HepG2 (cell line): ENCODE results near the gene TMEM44. TPM values are rescaled to one million over a fixed set of nuclear protein-coding genes. Genes with fewer than 3 reads are reported as not detected.

ENCODE experiments used
- CBX5 ChIP-seq: sonication (generic); formaldehyde crosslinking; IDR thresholded peaks from 2 replicates; pipeline ENCODE4 v1.4.0; 2020; ENCODE audit warnings: missing genetic modification reagents, borderline replicate concordance
- DBP ChIP-seq: sonication (generic); formaldehyde crosslinking; IDR thresholded peaks from 2 replicates; pipeline ENCODE4 v1.4.0; 2020; ENCODE audit warnings: missing genetic modification reagents; ENCODE audit errors: not compliant biosample characterization
- ETV6 ChIP-seq: sonication (generic); formaldehyde crosslinking; conservative IDR thresholded peaks from 2 replicates; pipeline ENCODE4 v1.4.0; 2020; ENCODE audit warnings: missing genetic modification reagents
- ISL2 ChIP-seq: sonication (generic); formaldehyde crosslinking; IDR thresholded peaks from 2 replicates; pipeline ENCODE4 v1.5.0; 2020; ENCODE audit warnings: missing genetic modification reagents
- MAX ChIP-seq: IDR thresholded peaks from 2 replicates; pipeline ENCODE4 v1.6.1; 2012; ENCODE audit warnings: inconsistent platforms
- MEF2D ChIP-seq: sonication (generic); formaldehyde crosslinking; IDR thresholded peaks from 2 replicates; pipeline ENCODE4 v1.5.1; 2020; ENCODE audit warnings: mild to moderate bottlenecking, missing genetic modification reagents
- NFE2L2 ChIP-seq: fragments of 150-350 bp; IDR thresholded peaks from 2 replicates; pipeline ENCODE4 v1.6.1; 2014; ENCODE audit warnings: low read length
- RAD21 ChIP-seq: fragments of 450-650 bp; formaldehyde crosslinking; IDR thresholded peaks from 2 replicates; pipeline ENCODE4 v1.5.0; 2020; ENCODE audit warnings: mild to moderate bottlenecking
- RBM22 ChIP-seq: fragments of 200-400 bp; formaldehyde crosslinking; optimal IDR thresholded peaks from 2 replicates; pipeline ENCODE3; 2017; ENCODE audit warnings: mild to moderate bottlenecking, low read length, moderate library complexity
- SIN3B ChIP-seq: fragments of 150-350 bp; IDR thresholded peaks from 2 replicates; pipeline ENCODE4 v1.6.1; 2014; ENCODE audit warnings: low read length
- SMC3 ChIP-seq: IDR thresholded peaks from 2 replicates; pipeline ENCODE4 v1.6.1; 2011; ENCODE audit warnings: low read length, improper control_type of control experiment
- ZNF20 ChIP-seq: sonication (generic); formaldehyde crosslinking; IDR thresholded peaks from 2 replicates; pipeline ENCODE4 v1.4.0; 2020; ENCODE audit warnings: mild to moderate bottlenecking, moderate library complexity, missing genetic modification reagents
- ZNF205 ChIP-seq: IDR thresholded peaks from 2 replicates; pipeline ENCODE4 v1.6.1; 2018; ENCODE audit warnings: missing biosample characterization, missing genetic modification reagents
- ZNF431 ChIP-seq: sonication (generic); formaldehyde crosslinking; IDR thresholded peaks from 2 replicates; pipeline ENCODE4 v1.9.0; 2022; ENCODE audit warnings: missing genetic modification reagents, low read depth, mild to moderate bottlenecking, borderline replicate concordance
- ZNF646 ChIP-seq: sonication (generic); formaldehyde crosslinking; IDR thresholded peaks from 2 replicates; pipeline ENCODE4 v1.9.0; 2021; ENCODE audit warnings: mild to moderate bottlenecking, missing genetic modification reagents
- ZNF713 ChIP-seq: sonication (generic); formaldehyde crosslinking; IDR thresholded peaks from 2 replicates; pipeline ENCODE4 v1.4.0; 2020; ENCODE audit warnings: mild to moderate bottlenecking, missing genetic modification reagents
- ZNF792 ChIP-seq: IDR thresholded peaks from 2 replicates; pipeline ENCODE4 v1.6.1; 2016
- polyA plus RNA-seq, 8 experiments: library from polyadenylated mRNA; depleted of rRNA in 3 of 8; stranded (reverse) in 7 of 8; unstranded in 1 of 8; fragments of >200 nt; fragmentation: Illumina TruSeq in 4 of 8; extraction: Trizol in 4 of 8; gene quantifications; 2 replicates each; pipeline versions ENCODE4 v1.2.1 to v1.2.3, GENCODE V29; 2011 to 2016; ENCODE audit warnings: low read depth in 4 of 8, missing spikeins in 1 of 8, mixed read lengths in 1 of 8; ENCODE audit not compliant: insufficient read depth in 1 of 8
- total RNA-seq, 5 experiments: library from RNA; depleted of rRNA; stranded (reverse); fragments of >200 nt; fragmentation: Illumina TruSeq; extraction: Trizol; gene quantifications; 2 replicates each; pipeline ENCODE4 v1.2.3, GENCODE V29; 2016; ENCODE audit warnings: low read depth in 1 of 5
- TF ChIP-seq, protein P1 (sequence below): sonication (generic); formaldehyde crosslinking; IDR thresholded peaks from 2 replicates; pipeline ENCODE4 v1.4.0; 2020; ENCODE audit warnings: missing genetic modification reagents
- TF ChIP-seq, protein P2 (sequence below): sonication (generic); formaldehyde crosslinking; conservative IDR thresholded peaks from 2 replicates; pipeline ENCODE4 v1.4.0; 2020; ENCODE audit warnings: missing genetic modification reagents
- TF ChIP-seq, protein P3 (sequence below): sonication (generic); formaldehyde crosslinking; IDR thresholded peaks from 2 replicates; pipeline ENCODE4 v1.5.0; 2020; ENCODE audit warnings: mild to moderate bottlenecking, low read depth, missing genetic modification reagents, borderline replicate concordance

The TMEM44 gene
- total and polyA plus RNA-seq, 2 of the 13 experiments (the other 11 are each of a cell fraction or from before 2014, with no cell fraction given), result 7.3 to 13.8 TPM

DNA sequence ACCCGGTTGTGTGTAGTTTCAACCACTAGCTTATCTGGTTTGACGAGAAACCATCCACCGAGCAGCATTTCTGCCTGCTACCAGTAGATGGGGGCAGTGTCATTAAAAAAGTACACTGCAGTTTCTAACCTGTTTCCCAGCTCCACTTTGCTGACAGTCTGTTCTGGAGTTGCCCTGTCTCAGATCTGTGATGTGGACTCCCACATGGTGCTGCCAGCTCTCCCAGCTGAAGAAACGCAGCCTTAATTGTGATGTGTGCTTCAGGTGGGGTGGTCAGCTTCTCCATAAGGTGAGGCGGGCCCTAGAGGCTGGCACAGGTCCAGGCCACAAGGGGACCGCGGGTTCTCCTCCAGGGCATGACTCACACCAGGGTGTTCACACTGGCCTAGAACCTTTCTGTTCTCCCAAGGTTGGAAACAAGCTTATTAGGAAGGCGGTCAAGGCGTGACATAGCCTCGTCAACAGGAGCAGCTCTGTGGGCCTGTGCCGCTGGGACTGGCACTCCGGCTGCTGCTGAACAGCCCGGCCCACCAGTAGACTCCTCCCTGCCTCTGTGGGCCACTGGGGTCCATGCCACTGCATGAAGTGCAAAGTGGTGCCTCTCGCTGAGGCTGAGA is 49.6 kb upstream of the TMEM44 start (continued):
- TF ChIP-seq DBP (CRISPR knock-in tag), result no peak
- TF ChIP-seq SIN3B, result no peak
- peak; percentile 66; the same call in 1 of the 2 replicates for TF ChIP-seq ZNF713 (CRISPR knock-in tag)
- no peak for TF ChIP-seq MAX
- peak; percentile 94 for TF ChIP-seq SMC3
- TF ChIP-seq RAD21 (CRISPR knock-in tag), result peak; percentile 93
- TF ChIP-seq ZNF205, result no peak
- no peak for TF ChIP-seq MEF2D (CRISPR knock-in tag)
- no peak for TF ChIP-seq NFE2L2
- TF ChIP-seq ETV6 (CRISPR knock-in tag), result no peak; the same call in 1 of the 2 replicates
- no peak for TF ChIP-seq ZNF646 (CRISPR knock-in tag)
- TF ChIP-seq ISL2 (CRISPR knock-in tag), result peak; percentile 38; the same call in 1 of the 2 replicates
- TF ChIP-seq, protein P1, sequence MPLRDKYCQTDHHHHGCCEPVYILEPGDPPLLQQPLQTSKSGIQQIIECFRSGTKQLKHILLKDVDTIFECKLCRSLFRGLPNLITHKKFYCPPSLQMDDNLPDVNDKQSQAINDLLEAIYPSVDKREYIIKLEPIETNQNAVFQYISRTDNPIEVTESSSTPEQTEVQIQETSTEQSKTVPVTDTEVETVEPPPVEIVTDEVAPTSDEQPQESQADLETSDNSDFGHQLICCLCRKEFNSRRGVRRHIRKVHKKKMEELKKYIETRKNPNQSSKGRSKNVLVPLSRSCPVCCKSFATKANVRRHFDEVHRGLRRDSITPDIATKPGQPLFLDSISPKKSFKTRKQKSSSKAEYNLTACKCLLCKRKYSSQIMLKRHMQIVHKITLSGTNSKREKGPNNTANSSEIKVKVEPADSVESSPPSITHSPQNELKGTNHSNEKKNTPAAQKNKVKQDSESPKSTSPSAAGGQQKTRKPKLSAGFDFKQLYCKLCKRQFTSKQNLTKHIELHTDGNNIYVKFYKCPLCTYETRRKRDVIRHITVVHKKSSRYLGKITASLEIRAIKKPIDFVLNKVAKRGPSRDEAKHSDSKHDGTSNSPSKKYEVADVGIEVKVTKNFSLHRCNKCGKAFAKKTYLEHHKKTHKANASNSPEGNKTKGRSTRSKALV (CRISPR knock-in tag), result no peak; the same call in 1 of the 2 replicates
- TF ChIP-seq, protein P2, sequence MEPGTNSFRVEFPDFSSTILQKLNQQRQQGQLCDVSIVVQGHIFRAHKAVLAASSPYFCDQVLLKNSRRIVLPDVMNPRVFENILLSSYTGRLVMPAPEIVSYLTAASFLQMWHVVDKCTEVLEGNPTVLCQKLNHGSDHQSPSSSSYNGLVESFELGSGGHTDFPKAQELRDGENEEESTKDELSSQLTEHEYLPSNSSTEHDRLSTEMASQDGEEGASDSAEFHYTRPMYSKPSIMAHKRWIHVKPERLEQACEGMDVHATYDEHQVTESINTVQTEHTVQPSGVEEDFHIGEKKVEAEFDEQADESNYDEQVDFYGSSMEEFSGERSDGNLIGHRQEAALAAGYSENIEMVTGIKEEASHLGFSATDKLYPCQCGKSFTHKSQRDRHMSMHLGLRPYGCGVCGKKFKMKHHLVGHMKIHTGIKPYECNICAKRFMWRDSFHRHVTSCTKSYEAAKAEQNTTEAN, result peak; percentile 85
- peak; percentile 22; the same call in 1 of the 2 replicates for TF ChIP-seq CBX5 (CRISPR knock-in tag)
- no peak for TF ChIP-seq ZNF20
- TF ChIP-seq RBM22, result no peak
- TF ChIP-seq, protein P3, sequence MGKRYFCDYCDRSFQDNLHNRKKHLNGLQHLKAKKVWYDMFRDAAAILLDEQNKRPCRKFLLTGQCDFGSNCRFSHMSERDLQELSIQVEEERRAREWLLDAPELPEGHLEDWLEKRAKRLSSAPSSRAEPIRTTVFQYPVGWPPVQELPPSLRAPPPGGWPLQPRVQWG (CRISPR knock-in tag), result no peak
- peak; percentile 60; the same call in 1 of the 2 replicates for TF ChIP-seq ZNF792 (CRISPR knock-in tag)
- no peak for TF ChIP-seq ZNF431 (CRISPR knock-in tag)
